ENCODE results near the gene SHFL.

GRCh38 chr19:10045371-10045770 lies 40.7 kb upstream of the SHFL start:
- no peak for TF ChIP-seq POLR2A (IDR thresholded peaks at IDR 0.05)
- no peak for TF ChIP-seq CTCF (IDR thresholded peaks at IDR 0.05)
